Measurements from ENCODE around the gene HMGCL.
"Not testable (repeated sequence)": the region's sequence is repeated elsewhere in the genome, so short reads cannot be mapped to it uniquely, and the experiment has no call there.

HMGCL gene

DNA sequence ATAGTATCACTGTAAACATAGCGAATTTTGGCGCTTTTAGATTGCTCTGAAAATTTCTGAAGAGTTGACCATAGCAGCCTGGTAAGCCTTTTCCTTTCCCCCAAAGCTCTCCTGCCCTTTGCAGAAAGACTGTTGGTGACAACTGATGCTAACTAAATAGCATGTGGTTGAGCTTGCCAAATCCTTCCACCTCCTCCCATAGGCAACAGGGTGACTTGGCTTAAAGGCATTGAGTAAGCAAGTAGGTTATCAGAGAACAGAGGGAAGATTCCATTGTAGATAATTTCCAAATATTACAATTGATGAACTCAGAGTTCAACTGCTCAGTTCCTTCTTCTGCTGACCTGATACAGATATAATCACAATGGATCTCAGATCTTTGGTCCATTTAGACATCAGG is 19.9 kb upstream of the HMGCL start:
- H3K4me3 ChIP-seq (replicated peaks; ENCODE audit: low read depth, low read length), result no peak overlapping the region
- TF ChIP-seq, protein P1, sequence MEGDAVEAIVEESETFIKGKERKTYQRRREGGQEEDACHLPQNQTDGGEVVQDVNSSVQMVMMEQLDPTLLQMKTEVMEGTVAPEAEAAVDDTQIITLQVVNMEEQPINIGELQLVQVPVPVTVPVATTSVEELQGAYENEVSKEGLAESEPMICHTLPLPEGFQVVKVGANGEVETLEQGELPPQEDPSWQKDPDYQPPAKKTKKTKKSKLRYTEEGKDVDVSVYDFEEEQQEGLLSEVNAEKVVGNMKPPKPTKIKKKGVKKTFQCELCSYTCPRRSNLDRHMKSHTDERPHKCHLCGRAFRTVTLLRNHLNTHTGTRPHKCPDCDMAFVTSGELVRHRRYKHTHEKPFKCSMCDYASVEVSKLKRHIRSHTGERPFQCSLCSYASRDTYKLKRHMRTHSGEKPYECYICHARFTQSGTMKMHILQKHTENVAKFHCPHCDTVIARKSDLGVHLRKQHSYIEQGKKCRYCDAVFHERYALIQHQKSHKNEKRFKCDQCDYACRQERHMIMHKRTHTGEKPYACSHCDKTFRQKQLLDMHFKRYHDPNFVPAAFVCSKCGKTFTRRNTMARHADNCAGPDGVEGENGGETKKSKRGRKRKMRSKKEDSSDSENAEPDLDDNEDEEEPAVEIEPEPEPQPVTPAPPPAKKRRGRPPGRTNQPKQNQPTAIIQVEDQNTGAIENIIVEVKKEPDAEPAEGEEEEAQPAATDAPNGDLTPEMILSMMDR (IDR thresholded peaks at IDR 0.05; ENCODE audit: low read depth, low read length, missing control alignments), result no peak
- DNase-seq (ENCODE audit: extremely low read depth, low read depth), result no peak

DNA sequence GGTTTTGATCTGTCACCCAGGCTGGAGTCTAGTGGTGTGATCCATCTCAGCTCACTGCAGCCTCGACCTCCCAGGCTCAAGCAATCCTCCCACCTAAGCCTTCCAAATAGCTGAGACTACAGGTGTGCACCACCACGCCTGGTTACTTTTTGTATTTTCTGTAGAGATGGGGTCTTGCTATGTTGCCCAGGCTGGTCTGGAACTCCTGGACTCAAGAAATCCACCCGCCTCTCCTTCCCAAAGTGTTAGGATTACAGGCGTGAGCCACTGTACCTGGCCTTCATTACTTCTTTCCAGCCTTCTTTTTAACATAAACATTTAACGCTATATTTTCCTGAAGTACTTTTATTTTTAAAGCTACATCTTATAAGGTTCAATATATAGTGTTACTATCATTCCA is 18.4 kb upstream of the HMGCL start:
- TF ChIP-seq, protein P1 (IDR thresholded peaks at IDR 0.05; ENCODE audit: low read depth, low read length, missing control alignments), result no peak
- DNase-seq (ENCODE audit: extremely low read depth, low read depth), result no peak
- H3K4me3 ChIP-seq (replicated peaks; ENCODE audit: low read depth, low read length), result no peak overlapping the region

DNA sequence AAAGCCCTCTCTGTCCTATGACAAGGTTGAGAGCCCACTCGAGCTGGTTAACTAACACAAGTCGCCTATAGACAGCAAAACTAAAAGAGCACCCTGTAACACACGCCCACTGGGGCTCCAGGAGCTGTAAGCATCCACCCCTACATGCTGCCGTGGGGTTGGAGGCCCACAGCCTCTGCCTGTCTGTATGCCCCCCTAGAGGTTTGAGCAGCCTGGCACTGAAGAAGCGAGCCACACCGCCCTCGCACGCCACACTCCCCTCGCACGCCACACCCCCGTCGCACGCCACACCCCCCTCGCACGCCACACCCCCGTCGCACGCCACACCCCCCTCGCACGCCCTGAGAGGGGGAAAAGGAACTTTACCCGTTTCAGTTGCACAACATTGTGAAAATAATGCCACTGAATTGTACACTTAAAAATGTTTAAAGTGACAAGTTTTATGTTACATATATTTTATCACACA is 13.2 kb upstream of the HMGCL start:
- TF ChIP-seq, protein P1 (IDR thresholded peaks at IDR 0.05; ENCODE audit: low read depth, low read length, missing control alignments), result no peak
- H3K4me3 ChIP-seq (replicated peaks; ENCODE audit: low read depth, low read length), result peak overlapping the region; percentile 22
- DNase-seq (ENCODE audit: extremely low read depth, low read depth), result no peak

DNA sequence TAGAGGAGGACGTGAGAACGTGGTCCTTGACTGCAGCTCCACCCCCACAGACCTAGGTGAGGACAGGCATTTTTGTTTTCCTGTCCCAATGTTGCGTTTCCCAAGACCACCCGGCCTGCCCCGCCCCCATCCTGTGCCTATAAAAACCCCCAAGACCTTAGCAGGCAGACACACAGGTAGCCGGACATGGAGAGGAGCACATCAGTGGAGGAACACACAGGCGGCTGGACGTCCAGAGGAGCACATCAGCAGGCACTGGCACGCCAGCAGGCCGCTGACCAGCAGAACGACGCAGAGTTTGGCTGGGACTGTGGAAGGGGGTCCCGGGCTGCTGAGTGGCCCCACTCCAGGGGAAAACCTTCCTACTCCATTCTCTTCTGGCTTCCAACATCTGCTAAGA is 12.7 kb upstream of the HMGCL start:
- peak overlapping the region; percentile 22 for H3K4me3 ChIP-seq (replicated peaks; ENCODE audit: low read depth, low read length)
- no peak for DNase-seq (ENCODE audit: extremely low read depth, low read depth)
- TF ChIP-seq, protein P1 (IDR thresholded peaks at IDR 0.05; ENCODE audit: low read depth, low read length, missing control alignments), result no peak

DNA sequence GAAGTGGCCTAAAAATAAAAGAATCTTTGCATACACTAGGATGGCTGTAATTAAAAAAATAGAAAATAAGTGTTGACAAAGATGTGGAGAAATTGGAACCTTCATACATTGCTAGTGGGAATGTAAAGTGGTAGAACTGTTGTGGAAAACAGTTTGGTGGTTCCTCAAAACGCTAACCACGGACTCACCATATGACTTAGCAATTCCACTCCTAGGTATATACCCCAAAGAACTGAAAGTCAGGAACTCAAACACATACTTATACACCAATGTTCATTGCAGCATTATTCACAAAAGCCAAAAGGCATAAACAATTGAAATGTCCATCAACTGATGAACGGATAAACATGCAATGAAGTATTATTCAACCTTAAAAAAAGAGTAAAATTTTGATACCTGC is 10.8 kb upstream of the HMGCL start:
- no peak overlapping the region for H3K4me3 ChIP-seq (replicated peaks; ENCODE audit: low read depth, low read length)
- DNase-seq (ENCODE audit: extremely low read depth, low read depth), result no peak
- TF ChIP-seq, protein P1 (IDR thresholded peaks at IDR 0.05; ENCODE audit: low read depth, low read length, missing control alignments), result no peak

DNA sequence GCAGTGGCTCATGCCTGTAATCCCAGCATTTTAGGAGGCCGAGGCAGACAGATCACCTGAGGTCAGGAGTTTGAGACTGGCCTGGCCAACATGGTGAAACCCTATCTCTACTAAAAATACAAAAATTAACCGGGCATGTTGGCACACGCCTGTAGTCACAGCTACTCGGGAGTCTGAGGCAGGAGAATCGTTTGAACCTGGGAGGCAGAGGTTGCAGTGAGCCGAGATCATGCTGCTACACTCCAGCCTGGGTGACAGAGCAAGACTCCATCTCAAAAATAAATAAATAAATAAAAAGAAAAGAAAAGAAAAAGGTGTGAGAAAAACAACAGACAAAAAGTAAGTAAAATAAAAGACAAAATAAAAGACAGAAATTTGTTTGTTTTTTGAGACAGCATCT is 8.9 kb upstream of the HMGCL start:
- DNase-seq (ENCODE audit: extremely low read depth, low read depth); H3K4me3 ChIP-seq (replicated peaks; ENCODE audit: low read depth, low read length): not testable (repeated sequence)

DNA sequence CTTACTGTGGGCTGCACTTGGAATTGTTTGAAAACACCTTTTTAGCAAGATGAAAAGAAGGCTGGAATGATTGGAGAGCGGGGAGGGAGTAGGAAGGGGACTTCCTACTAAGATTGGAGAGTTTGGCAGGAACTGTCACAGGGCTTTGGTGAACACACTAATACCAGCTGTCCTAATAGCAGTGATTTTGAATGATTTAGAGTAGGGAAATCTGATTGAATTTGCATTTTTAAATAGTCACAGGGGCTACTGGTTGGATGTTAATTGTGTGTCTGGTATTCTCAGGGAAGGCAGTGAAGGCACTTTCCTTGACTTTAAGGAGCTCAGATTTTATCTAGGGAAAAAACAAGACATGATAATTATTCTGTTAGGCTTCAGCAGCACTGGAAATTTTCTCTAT is 2.5 kb upstream of the HMGCL start:
- no peak overlapping the region for H3K4me3 ChIP-seq (replicated peaks; ENCODE audit: low read depth, low read length)
- TF ChIP-seq, protein P1 (IDR thresholded peaks at IDR 0.05; ENCODE audit: low read depth, low read length, missing control alignments), result no peak
- no peak for DNase-seq (ENCODE audit: extremely low read depth, low read depth)

DNA sequence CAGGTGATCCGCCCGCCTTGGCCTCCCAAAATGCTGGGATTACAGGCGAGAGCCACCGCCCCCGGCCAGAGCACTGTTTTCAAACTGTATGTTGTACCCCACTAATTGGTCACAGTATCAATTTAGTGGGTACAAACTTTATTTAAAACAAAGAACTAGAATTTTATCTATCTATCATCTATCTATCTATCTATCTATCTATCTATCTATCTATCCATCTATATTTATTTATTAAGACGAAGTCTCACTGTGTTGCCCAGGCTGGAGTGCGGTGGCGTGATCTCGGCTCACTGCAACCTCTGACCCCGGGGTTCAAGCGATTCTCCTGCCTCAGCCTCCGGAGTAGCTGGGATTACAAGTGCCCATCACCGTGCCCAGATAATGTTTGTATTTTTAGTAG is 1.4 kb upstream of the HMGCL start:
- DNase-seq (ENCODE audit: extremely low read depth, low read depth); H3K4me3 ChIP-seq (replicated peaks; ENCODE audit: low read depth, low read length): not testable (repeated sequence)

Data from HFF-Myc (cell line).